Fibroblast of skin of right biceps (primary cell): ENCODE results near the gene DNMT3A.
"Not testable (repeated sequence)": the region's sequence is repeated elsewhere in the genome, so short reads cannot be mapped to it uniquely, and the experiment has no call there.

Experiments used
- DNase-seq: peaks from one replicate; pipeline ENCODE4 v3.0.0-alpha.2; 2013

Gene DNMT3A

DNA sequence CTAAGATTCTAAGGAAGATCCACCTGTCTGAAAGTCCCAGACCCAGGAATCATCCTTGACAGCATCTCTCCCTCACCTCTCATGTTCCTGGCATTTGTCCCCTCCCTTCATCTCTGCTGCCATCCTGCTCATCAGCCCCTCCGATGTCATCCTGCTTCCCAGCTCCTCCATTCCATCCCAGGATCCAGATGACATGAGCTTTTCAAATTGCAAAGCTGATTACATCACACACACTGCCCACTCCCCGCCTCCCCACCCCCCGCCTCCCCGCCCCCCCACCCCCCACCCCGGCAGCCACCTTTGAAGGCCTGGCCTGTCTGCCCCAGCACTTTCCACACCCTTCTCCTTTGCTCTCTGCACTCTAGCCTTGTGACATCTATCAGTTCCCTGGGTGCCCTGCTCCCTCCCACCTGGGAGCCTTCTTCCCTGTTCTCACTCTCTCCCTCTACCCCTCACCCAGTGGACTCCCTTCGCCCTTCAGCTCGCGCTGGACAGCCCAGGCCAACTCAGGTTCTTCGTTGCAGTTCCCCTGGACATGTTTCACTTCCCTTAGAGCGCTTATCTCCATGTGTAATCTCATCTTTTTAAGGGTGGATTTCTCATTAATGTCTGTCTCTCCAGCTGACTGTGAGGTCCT lies 61.6 kb downstream of the DNMT3A start:
- DNase-seq, result no peak

DNA sequence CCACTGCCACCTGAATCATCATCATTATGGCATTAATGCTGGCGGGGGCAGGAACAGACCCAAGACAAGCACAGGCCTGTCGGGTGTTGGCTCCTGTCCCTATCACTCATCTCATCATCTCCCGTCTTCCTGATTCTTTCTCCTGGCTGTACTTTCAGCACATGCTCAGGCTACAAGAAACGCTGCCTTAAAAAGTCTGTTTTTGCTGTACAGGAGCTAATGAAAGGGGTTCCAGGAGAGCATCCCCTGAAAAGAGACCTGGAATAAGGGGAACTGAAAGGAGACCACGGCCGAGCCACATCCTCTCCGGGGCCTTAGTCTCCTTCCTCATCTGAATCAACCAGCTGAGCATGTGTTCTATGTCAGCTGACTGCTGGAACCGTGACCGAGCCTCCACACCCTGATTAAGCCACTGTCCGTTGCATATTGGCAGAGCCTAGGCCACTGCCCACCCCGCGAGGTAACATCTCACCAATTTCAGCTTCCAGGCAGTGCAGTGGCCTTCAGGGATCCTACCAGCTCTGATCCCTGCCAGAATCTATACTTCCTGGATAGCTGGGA lies 62.6 kb downstream of the DNMT3A start:
- peak; percentile 22 for DNase-seq

DNA sequence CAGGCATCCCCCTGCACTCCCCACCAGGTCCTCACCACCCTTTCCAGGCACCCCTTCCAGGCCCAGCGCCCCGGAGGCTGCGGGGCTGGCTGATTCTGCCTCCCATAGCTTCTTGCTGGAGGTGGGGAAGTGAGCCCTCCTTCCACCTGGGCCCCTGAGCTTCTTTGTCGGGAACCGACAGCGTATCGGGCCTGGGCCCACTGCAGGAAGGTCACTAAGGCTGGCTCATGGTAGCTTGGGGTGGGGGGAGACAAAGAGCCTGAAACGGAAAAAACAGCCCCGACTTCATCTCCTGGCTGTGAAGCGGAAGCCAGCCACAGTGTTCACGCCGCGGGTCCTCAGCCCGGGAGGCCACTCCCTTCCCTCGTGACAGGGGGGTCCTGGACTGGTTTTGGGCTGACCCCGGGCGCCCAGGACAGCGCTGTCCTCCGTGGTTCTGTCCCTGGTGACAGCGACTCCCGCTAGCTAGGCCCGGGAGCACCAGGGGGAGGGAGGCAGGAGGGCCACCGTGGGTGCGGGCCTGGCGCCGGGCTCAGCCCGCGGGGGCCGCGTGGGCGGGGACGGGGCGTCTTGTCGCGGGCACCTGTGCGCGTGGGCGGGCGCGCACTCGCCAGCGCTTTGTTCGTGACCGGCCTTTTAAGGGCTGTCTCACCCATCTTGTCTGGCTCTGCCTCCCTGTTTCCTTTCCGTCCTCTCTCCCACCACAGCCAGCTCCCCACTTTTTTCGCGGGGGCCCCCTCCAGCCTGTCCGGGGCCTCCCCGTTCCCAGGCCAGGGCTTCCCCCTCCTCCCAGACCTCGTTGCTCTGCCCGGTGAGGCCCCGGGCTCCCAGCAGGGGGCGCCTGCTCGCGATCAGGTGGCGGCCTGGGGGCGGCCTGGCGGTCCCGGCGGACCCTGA lies 64.9 kb downstream of the DNMT3A start:
- DNase-seq, result peak; percentile 22

DNA sequence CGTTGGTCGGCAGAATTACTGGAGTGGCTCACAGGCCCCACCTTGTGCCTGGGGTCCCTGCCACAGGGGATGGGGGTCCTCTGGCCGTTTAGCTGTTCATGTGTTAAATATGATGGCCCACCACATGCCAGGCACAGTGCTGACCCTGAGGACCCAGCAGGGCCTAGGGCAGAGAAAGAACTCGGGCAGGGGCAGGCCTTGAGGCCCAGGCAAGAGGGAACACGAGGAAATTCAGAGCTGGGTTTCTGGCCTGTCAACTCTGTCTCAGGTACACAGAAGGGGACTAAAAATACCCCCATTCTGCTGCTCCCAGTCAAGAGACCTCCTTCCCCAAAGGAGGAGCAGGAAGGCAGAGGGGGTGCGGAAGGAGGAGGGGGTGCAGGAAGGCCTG lies 66.2 kb downstream of the DNMT3A start:
- DNase-seq, result no peak

DNA sequence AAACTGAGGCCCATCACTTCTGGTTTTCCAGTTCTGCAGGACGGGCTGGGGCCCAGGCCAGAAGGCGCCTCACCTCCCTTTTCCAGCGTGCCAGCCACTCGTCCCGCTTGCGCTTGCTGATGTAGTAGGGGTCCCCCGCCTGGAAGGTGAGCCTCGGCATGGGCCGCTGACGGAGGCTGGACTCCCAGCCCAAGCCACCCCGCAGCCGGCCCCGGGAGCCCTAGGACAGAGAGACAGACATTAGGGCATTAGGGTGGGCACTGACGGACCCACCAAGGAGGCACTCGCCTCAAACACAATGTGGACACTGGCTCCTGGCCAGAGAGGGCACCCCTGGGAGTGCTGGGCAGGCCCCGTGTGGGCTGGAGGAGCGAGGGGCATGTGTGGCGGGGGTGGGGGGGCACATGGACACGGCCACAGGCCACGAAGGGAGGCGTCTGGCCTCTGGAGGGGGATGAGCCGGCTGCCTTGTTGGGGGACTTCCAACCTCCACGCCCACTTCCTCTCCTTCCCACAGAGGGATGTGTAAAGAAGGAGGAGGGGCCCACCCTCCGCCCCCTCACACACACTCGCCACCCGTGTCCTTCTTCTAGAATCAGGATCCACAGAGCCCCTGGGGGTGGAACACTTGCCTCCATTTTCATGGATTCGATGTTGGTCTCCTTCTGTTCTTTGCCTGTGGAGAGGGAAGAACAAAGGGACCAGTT lies 66.7 kb downstream of the DNMT3A start:
- DNase-seq, result peak; percentile 35

DNA sequence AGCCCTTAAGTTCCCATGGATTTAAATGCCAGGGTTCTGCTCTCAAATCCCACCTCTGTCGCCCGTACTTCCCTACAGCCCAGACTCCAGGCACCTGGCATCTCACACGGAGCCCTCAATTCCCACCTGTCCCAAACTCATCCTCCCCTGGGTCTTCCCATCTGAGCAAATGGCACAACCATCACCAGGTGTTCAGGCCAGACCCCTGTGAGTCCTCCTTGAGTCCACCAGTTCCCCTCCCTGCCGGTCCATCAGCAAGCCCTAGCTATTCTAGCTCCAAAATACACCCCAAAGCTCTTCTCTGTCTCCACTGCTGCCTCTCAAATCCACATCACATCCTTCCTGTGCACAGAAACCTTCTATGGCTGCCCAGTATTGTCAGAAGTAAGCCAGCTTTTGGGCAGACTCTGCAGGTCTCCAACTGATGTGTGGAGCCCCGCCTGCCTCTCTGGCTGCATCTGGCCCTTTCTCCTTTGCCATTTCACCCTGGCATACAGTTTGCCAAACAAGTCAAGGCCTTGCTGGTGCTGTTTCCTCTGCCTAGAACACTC lies 67.7 kb downstream of the DNMT3A start:
- DNase-seq, result no peak

DNA sequence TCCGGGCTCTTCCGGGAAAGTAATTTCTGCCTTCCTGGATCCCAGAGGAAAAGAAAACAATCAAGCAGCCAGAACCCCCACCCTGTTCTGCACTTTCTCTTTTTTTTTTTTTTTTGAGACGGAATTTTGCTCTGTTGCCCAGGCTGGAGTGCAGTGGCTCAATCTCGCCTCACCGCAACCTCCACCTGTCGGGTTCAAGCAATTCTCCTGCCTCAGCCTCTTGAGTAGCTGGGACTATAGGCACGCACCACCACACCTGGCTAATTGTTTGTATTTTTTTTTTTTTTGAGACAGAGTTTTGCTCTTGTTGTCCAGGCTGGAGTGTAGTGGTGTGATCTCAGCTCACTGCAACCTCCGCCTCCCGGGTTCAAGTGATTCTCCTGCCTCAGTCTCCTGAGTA lies 69.0 kb downstream of the DNMT3A start:
- DNase-seq, result not testable (repeated sequence)

DNA sequence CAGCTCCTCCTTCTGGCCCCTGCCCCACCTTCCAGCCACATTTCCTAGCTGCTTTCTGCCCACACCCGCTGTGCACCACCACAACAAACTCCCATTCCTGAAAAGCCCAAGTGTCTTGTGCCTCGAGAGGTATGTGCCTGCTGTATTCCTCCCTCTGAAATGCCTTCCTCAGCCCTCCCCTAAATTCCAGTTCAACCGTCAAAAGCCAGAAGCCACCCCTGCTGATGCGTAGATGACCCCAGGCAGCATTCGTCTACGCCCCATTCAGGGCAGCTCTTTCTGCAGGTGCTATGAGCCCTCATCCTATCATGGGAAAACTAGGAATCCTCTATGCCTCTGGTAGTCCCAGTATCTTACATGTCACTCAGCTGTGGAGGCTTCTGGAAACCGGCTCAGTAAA lies 71.7 kb downstream of the DNMT3A start:
- no peak for DNase-seq

DNA sequence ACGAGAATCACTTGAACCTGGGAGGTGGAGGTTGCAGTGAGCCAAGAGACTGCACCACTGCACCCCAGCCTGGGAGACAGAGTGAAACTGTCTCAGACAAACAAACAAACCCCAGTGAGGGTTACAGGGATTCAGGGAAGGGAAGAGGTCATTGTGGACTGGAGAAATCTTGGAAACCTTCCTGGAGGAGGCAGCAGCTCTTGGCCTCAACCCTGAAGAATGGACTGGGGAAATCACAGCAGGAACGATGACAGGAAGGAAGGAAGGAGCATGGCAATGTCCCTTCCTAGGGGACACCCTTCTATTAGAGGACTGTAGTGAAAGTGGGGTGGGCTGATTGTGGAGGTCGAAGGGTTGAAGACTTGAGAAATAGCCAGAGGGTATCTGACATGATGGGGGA lies 72.5 kb downstream of the DNMT3A start:
- DNase-seq, result no peak

DNA sequence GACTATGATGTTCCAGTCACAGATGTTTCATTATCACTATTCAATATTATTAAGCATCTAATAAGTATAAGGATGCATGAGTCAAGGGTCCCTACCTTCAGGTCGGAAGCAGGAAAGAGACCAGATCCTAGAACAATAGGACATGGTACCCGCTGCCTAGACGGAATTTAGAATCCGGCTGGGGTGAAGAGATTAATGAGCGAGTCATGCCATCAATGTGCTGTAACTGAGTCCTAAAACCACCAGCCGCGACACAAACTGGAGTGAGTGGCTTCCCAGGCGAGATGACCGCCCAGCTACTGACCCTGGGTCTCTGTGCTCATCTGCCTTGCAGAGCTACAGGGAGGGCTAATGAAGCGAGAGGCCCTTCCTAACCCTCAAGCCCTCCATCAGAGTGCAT lies 73.6 kb downstream of the DNMT3A start:
- no peak for DNase-seq

DNA sequence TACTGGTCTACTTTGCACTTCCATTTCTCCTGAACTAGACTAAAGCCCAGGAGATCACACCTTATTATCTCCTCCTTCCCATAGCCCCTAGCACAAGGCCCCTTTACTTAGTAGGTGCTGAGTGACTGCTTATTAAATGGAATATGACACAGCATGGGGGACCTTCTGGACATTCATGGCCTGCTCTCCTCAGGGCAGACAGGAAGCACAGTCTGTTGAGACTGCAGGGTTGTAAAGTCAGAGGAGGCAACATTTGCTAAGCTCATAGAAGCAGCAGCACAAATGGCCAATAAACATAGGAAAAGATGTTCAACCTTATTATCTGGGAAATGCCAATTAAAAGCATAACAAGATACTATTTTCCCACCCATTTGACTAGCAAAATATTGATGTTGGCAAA lies 75.3 kb downstream of the DNMT3A start:
- DNase-seq, result no peak

DNA sequence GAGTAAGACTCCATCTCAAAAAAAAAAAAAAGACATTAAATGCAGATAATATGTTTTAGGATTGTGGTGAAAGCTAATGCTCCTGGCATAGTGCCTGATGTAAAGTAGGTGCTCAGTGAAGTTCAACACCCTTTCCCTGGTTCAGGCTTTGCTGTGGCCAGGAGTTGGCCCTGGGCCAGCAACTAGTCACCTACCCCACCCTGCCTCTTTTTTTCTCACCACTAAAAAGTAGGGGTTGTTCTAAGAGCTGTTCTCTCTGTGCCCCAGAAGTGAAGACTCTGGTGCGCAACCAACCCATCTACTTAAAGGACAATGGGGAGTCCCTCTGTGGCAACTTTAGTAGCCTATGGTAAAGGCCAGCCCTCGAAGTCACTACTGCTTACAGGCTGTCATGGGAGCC lies 75.9 kb downstream of the DNMT3A start:
- DNase-seq, result no peak

DNA sequence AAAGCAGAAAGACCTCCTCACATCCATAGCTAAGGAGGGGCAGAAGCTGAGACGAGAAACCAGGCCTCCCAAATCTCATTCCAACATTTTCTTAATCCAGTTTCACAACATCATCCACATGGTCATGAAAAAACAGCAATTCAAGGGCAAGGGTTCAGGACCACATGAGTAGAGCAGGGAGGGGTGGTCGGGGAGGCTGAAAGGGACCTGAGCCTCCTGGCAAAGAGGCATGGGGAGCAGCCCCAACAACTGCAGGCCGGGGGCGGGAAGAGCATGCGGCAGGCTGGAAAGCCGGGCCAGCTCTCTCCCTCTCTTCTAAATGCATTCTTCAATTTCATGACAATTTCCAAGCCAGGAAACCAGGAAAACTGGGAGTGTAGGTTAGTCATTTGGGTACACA lies 76.7 kb downstream of the DNMT3A start:
- DNase-seq, result no peak

DNA sequence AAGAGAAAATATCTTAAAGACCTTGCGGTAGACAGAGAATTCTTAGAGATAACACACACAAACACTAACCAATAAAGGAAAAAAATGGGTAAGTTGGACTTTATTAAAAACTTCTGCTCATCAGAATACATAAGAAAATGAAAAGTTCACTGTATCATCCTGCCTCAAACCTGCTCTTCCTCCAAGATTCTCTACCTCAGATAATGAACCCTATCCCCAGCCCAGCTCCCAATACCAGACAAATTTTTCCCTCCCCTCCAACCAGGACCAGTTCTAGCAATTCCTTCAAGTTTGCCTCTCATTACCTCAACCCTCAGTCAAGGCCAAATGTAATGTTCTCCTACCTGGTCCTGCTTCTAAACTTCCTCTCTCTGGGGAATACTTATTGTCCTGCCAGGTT lies 79.4 kb downstream of the DNMT3A start:
- DNase-seq, result no peak

DNA sequence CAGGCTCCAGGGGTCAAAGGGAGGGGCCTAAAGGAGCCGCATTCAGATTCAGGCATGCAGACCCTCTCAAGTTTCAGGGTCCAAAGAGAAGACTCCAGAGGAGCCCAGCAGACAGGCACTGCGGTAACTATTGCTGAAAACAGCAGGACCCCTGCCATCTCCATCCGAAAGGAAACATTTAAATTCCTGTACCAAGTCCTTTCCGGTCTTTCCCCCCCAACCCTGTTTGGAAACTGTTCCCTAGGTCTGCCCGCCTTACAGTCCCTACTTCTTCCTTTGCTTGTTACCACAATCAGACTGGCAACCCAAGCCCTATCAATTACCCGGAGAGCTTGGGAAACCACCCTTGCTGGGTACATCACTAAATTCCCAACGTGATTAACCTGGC lies 82.0 kb downstream of the DNMT3A start:
- DNase-seq, result no peak

DNA sequence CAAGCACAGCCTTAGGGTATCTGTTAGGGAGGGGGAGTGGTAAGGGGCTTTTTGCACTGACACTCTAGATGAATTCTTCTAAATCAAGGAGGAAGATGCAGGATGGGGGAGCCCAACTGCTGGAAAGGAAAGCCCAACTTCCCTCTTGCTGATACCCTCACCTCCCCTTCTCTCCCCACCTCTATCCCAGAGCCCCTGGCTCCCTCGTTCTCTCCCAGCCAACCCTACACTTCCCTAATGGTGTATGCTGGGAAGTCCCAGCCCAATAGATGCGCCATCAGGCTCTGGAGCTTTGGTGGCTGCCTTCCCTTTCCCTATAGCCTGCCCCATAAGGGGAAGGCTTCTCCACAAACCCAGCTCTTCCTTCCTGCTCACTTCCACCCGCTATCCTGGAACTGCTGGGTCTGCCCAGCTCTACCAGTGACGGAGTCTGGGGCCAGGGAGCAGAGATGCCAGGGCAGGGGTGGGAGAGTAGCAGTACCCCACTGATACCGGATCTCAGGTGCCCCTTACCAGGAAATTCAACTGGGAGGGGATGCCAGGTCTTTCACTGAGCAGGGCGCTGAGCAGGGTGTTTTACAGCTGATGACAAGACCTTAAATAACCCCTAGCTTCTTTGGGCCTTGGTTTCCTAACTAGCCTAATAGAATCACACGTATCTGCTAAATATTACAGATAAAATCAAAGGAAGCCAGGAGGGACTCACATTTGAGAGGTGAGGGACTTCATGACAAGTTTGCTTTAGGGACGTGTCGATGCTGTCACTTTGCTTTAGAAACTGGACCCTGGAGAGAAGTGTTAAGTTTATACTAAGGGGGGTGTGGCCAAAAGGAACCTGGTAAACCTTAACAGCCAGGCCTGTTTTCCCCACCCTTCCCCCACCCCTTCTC lies 82.6 kb downstream of the DNMT3A start:
- DNase-seq, result no peak

DNA sequence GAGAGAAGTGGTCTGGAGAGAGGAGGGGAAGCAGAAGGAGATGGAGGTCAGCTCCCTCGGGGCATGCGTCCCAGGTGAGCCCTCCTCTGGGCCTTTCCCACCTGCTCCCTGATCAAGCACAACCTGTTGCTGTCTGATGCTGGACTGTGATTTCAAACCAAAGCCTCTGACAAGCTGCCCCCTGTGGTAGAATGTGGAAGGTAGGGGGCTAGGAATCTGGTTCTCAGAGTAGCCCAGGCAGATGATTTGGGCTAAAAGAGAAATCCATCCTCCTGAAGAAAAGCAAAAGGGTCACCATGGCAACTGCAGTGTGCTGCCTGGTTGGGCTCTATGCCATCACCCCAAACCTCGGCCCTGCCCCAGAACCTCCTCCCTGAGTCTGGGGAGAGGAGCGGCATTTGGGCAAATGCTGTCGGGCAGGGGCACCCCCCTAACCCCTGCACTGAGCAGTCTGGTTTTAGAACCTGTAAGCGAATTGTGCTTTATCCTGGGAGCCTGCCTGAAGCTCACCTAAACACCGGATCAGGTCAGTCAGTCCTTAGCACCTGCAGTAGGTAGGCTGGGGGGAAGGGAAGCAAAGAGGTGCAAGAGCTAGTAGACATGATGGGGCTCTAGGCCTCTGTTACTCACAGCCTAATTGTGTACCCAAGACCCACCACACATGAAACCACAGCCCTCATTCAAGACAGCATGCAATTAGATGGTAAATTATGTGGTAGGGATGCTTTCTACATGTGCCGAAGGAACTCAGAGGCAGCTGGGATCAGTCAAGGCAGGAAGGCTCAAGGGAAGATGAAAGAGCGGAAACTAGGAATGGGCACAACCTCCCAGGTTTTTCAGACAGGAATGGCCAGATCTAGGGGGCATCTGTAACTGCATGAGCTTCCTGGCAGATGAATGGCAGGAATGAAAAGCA lies 83.5 kb downstream of the DNMT3A start:
- DNase-seq, result no peak

DNA sequence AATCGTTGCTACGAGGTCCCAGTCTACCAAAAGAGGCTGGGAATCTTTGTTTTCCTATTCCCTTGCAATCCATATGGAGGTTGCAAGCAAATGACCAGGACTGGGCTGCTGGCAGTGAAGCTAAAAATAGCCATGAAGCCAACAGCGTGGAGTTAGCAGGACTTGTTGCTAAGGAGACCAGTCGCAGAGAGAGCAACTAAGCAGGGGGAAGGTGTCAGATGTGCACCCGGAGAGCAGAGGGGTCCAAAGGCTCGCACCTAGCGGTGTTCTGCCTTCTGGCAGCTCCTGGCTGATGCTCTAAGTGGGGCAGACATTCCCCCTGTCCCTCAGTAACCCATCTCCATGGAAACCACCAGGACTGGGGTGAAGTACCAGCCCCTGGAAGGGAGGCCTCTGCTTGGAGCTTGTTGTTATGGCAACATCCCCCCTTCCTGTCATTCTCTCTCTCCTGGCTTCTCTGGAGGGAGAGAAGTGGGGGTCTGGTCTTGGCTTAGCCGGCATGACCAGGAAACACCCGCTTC lies 84.6 kb downstream of the DNMT3A start:
- peak; percentile 55 for DNase-seq

DNA sequence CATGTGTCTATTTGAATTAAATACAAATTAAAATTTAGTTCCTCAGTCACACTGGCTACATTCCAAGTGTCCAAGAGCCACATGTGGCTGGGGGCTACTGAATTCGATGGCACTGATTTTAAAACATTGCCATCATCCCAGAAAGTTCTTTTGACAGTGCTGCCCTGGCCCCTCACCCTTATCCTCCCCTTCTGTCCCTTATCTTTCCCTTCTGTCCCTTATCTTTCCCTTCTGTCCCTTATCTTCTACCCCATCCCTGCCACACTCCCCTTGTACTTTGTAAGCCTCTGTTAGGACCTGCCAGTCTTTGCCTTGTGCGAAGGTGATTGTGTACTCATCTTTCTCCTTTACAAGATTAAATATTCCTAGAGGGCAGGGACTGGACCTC lies 85.2 kb downstream of the DNMT3A start:
- DNase-seq, result no peak

DNA sequence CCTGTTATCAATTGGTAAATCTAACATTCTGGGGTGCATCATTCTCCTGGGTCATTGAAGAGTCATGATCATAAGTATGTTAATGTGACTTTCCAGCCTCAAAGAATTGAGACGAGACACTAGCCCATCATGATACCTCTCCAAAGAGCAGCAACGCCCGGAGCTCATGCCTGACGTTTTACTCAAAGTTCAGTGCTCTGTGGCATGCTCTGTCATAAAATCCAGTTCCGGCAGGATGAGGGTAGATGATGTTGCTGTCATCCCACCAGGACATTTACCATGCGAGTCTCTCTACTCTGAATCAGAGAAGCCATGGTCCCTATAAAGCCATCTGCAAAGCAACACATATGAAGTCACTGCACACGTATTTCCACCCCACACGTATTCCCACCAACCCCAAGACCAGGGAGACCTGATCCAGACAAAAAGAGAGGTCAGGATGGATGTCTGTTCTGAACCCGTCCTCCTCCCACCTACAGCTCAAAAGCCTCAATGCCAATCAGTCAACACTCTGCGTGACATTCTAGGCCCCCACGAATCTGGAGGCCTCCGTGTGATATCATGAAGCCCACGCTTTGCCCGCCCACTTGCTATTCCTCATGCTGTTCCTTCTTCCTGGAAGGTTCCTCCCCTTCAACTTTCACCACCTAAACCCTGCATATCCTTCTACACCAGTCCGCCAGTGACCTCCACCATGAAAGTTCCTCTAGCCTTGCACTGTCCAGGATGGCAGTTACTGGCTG lies 85.8 kb downstream of the DNMT3A start:
- DNase-seq, result no peak
